Neural cell (in vitro differentiated cells): ENCODE measurements around the gene KMT2E.

Experiments
- EZH2 ChIP-seq: fragments of 200-600, 300-800 bp; shearing (Covaris generic), sonication (generic); IDR thresholded peaks from 2 replicates; pipeline ENCODE4 v1.6.1; 2014; ENCODE audit warnings: antibody characterized with exemption, low read length, borderline replicate concordance, mild to moderate bottlenecking; ENCODE audit not compliant: insufficient read depth, poor library complexity, severe bottlenecking
- TAF1 ChIP-seq: IDR thresholded peaks from 2 replicates; pipeline ENCODE4 v1.6.1; 2012; ENCODE audit warnings: low read depth

GRCh38 chr7:104993217-104993862 is 20.7 kb upstream of the KMT2E start:
- TF ChIP-seq TAF1 (no peak), EZH2 (no peak)
